Measurements from ENCODE around the gene EHD1. TPM values are rescaled to one million over a fixed set of nuclear protein-coding genes. Genes with fewer than 3 reads are reported as not detected.
"Not testable (repeated sequence)": the region's sequence is repeated elsewhere in the genome, so short reads cannot be mapped to it uniquely, and the experiment has no call there.

Gene EHD1
- total RNA-seq, 1 donor from 2014 or later: 133 TPM

GRCh38 chr11:64834031-64834722 lies 44.2 kb downstream of the EHD1 start:
- intact Hi-C loops (cut with micrococcal nuclease): no loop called here

GRCh38 chr11:64833509-64833908 lies 44.9 kb downstream of the EHD1 start:
- intact Hi-C loops (cut with micrococcal nuclease): no loop called here

GRCh38 chr11:64833198-64833502 lies 45.3 kb downstream of the EHD1 start:
- intact Hi-C loops (cut with micrococcal nuclease): no loop called here

GRCh38 chr11:64832467-64833197 lies 45.8 kb downstream of the EHD1 start:
- intact Hi-C loops (cut with micrococcal nuclease): no loop called here

- intact Hi-C loops (cut with micrococcal nuclease): no loop called here
These were observed 47.0 kb downstream of the EHD1 start for GRCh38 chr11:64831411-64831891.

- intact Hi-C loops (cut with micrococcal nuclease): no loop called here
These were observed 48.7 kb downstream of the EHD1 start for GRCh38 chr11:64829536-64830251.

GRCh38 chr11:64827451-64827839 lies 51.0 kb downstream of the EHD1 start:
- intact Hi-C loops (cut with micrococcal nuclease): no loop called here

GRCh38 chr11:64826578-64827450 lies 51.6 kb downstream of the EHD1 start:
- intact Hi-C loops (cut with micrococcal nuclease): no loop called here

GRCh38 chr11:64826062-64826461 lies 52.4 kb downstream of the EHD1 start:
- intact Hi-C loops (cut with micrococcal nuclease): no loop called here

GRCh38 chr11:64823568-64824119 lies 54.8 kb downstream of the EHD1 start:
- intact Hi-C loops (cut with micrococcal nuclease): no loop called here

GRCh38 chr11:64817476-64817875 lies 60.9 kb downstream of the EHD1 start:
- intact Hi-C loops (cut with micrococcal nuclease): no loop called here

GRCh38 chr11:64815433-64815832 lies 63.0 kb downstream of the EHD1 start:
- intact Hi-C loops (cut with micrococcal nuclease): not testable (repeated sequence)

- intact Hi-C loops (cut with micrococcal nuclease): loop anchor here (5.0 kb wide), 1 partner anchor 63 kb away; the partner anchor contains the start of gene EHD1
These were observed 63.7 kb downstream of the EHD1 start for GRCh38 chr11:64814712-64815187.

GRCh38 chr11:64813826-64814225 lies 64.6 kb downstream of the EHD1 start:
- intact Hi-C loops (cut with micrococcal nuclease): loop anchor here (5.0 kb wide), 1 partner anchor 63 kb away; the partner anchor contains the start of gene EHD1

- intact Hi-C loops (cut with micrococcal nuclease): loop anchor here (1.0 to 5.0 kb wide), 9 partner anchors 9 to 763 kb away; partner anchors contain the start of genes ATG2A, CDC42BPG, EHD1 and POLA2
These were observed 67.5 kb downstream of the EHD1 start for GRCh38 chr11:64810891-64811272.

- intact Hi-C loops (cut with micrococcal nuclease): loop anchor here (1.0 to 5.0 kb wide), 9 partner anchors 8 to 764 kb away; partner anchors contain the start of genes ATG2A, CDC42BPG, EHD1 and POLA2
These were observed 68.0 kb downstream of the EHD1 start, which contains the start of gene MEN1 for GRCh38 chr11:64810271-64810890. MEN1 (minus strand) TSS chr11:64810551; CDS start chr11:64810109, 442 bp downstream.

GRCh38 chr11:64809781-64810241 lies 68.6 kb downstream of the EHD1 start:
- intact Hi-C loops (cut with micrococcal nuclease): loop anchor here (1.0 to 5.0 kb wide), 9 partner anchors 8 to 764 kb away; partner anchors contain the start of genes ATG2A, CDC42BPG, EHD1 and POLA2

- intact Hi-C loops (cut with micrococcal nuclease): no loop called here
These were observed 72.9 kb downstream of the EHD1 start for GRCh38 chr11:64805481-64805880.

Data from T-helper 1 cell treated with Interleukin-12 subunit alpha and Interleukin-12 subunit beta and Interleukin-4 antibody, amounts not matched to agents 30 ng/mL and 1 ng/mL, for 36 hours (primary cell).